ENCODE data around the gene USP6NL. TPM values are rescaled to one million over a fixed set of nuclear protein-coding genes. Genes with fewer than 3 reads are reported as not detected.

USP6NL gene
- total RNA-seq, 1 experiment from 2014 or later, result 24.6 TPM

- Histone ChIP-seq H3K9me2 (ENCODE audit: insufficient read depth) (no peaks in the 10 kb centered on the region), H4K20me1 (ENCODE audit: insufficient read depth) (0 out of 2 replicates have a peak, but pooled peaks cover 3% of the 10 kb centered on the region), H3K79me2 (ENCODE audit: insufficient read depth, low read length) (0 out of 2 replicates have a peak, but pooled peaks cover 6% of the 10 kb centered on the region), H3K36me3 (ENCODE audit: control insufficient read depth in 1 of 2, insufficient read depth in 2 of 2, low read length in 2 of 2) (peaks cover 8 to 24% of the 10 kb centered on the region in 2 experiments; a peak in 3 of 4 replicates), H3K4me1 (ENCODE audit: control insufficient read depth in 1 of 2, insufficient read depth in 2 of 2, low read length in 2 of 2) (no peaks in the 10 kb centered on the region), H3K9me3 (ENCODE audit: control insufficient read depth in 1 of 2, insufficient read depth in 1 of 2, low read depth in 1 of 2, low read length in 2 of 2) (no peaks in the 10 kb centered on the region), H3K27me3 (ENCODE audit: insufficient read depth, low read length) (no peaks in the 10 kb centered on the region), H3K27ac (ENCODE audit: low read depth, low read length) (no peak overlapping the region), H3K9ac (ENCODE audit: low read length) (no peak overlapping the region), H2AFZ (ENCODE audit: low read depth, low read length, poor library complexity, severe bottlenecking) (no peak overlapping the region), H3K4me2 (ENCODE audit: low read length) (no peak overlapping the region), H3K4me3 (replicated peaks in 1 of 2; ENCODE audit: low read depth in 1 of 2, low read length in 2 of 2) (no peak overlapping the region)
- CTCF ChIA-PET, result no interaction called here
- no TSS peak for BruUV-seq (replicated peaks)
- ATAC-seq, result no peak
- RAD21 ChIA-PET (ENCODE audit: low non-redundant PET in 1 of 2, low total read pairs in 2 of 2, uncharacterized antibody in 2 of 2, unreplicated experiment in 2 of 2), result no interaction called here
- POLR2A ChIA-PET, result no interaction called here
- intact Hi-C loops (cut with micrococcal nuclease), result no loop called here
- TF ChIP-seq POLR2A (IDR thresholded peaks at IDR 0.05; ENCODE audit: borderline replicate concordance, extremely low read depth, insufficient read depth, insufficient read length) (no peak), ZFX (IDR thresholded peaks at IDR 0.05) (no peak), MAX (IDR thresholded peaks at IDR 0.05) (no peak), SRF (IDR thresholded peaks at IDR 0.05; ENCODE audit: low read depth) (no peak), TCF7L2 (IDR thresholded peaks at IDR 0.05; ENCODE audit: borderline replicate concordance, extremely low read depth, insufficient read depth, insufficient read length) (no peak), EZH2 (IDR thresholded peaks at IDR 0.05) (no peak)
- DNase-seq (ENCODE audit: low read depth, low spot score), result no peak
These were observed 146.0 kb downstream of the USP6NL start for GRCh38 chr10:11465406-11465805.

GRCh38 chr10:11463111-11463510, 148.3 kb downstream of the USP6NL start:
- peaks cover 8 to 24% of the 10 kb centered on the region in 2 experiments; a peak in 3 of 4 replicates for H3K36me3 ChIP-seq (ENCODE audit: control insufficient read depth in 1 of 2, insufficient read depth in 2 of 2, low read length in 2 of 2)
- BruUV-seq (replicated peaks), result no TSS peak
- no peak for DNase-seq (ENCODE audit: low read depth, low spot score)
- H3K9ac ChIP-seq (ENCODE audit: low read length), result no peak overlapping the region
- ChIA-PET RAD21 (ENCODE audit: low non-redundant PET in 1 of 2, low total read pairs in 2 of 2, uncharacterized antibody in 2 of 2, unreplicated experiment in 2 of 2) (no interaction called here), POLR2A (no interaction called here), CTCF (no interaction called here)
- H3K27ac ChIP-seq (ENCODE audit: low read depth, low read length), result no peak overlapping the region
- no peak for ATAC-seq
- no peak overlapping the region for H2AFZ ChIP-seq (ENCODE audit: low read depth, low read length, poor library complexity, severe bottlenecking)
- H3K9me2 ChIP-seq (ENCODE audit: insufficient read depth), result no peaks in the 10 kb centered on the region
- no peaks in the 10 kb centered on the region for H3K9me3 ChIP-seq (ENCODE audit: control insufficient read depth in 1 of 2, insufficient read depth in 1 of 2, low read depth in 1 of 2, low read length in 2 of 2)
- H3K4me3 ChIP-seq (replicated peaks in 1 of 2; ENCODE audit: low read depth in 1 of 2, low read length in 2 of 2), result no peak overlapping the region
- H3K4me2 ChIP-seq (ENCODE audit: low read length), result no peak overlapping the region
- 0 out of 2 replicates have a peak, but pooled peaks cover 6% of the 10 kb centered on the region for H3K79me2 ChIP-seq (ENCODE audit: insufficient read depth, low read length)
- H3K4me1 ChIP-seq (ENCODE audit: control insufficient read depth in 1 of 2, insufficient read depth in 2 of 2, low read length in 2 of 2), result no peaks in the 10 kb centered on the region
- H3K27me3 ChIP-seq (ENCODE audit: insufficient read depth, low read length), result no peaks in the 10 kb centered on the region
- intact Hi-C loops (cut with micrococcal nuclease), result no loop called here
- TF ChIP-seq SIN3A (IDR thresholded peaks at IDR 0.05; ENCODE audit: low read depth) (no peak), SRF (IDR thresholded peaks at IDR 0.05; ENCODE audit: low read depth) (no peak), ZNF274 (IDR thresholded peaks at IDR 0.05; ENCODE audit: low read depth, low read length) (no peak), POLR2A (IDR thresholded peaks at IDR 0.05; ENCODE audit: borderline replicate concordance, extremely low read depth, insufficient read depth, insufficient read length) (no peak), MAX (IDR thresholded peaks at IDR 0.05) (no peak), ELF1 (IDR thresholded peaks at IDR 0.05; ENCODE audit: borderline replicate concordance, low read depth) (no peak), CBX3 (IDR thresholded peaks at IDR 0.05; ENCODE audit: low read depth) (no peak), EZH2phosphoT487 (IDR thresholded peaks at IDR 0.05; ENCODE audit: borderline replicate concordance) (no peak)
- 0 out of 2 replicates have a peak, but pooled peaks cover 3% of the 10 kb centered on the region for H4K20me1 ChIP-seq (ENCODE audit: insufficient read depth)
